Lower leg skin (tissue), 3 donors: ENCODE measurements around the gene SYT1.

Experiments
- CTCF ChIP-seq, 3 donors: fragments of 450-650 bp; IDR thresholded peaks; one replicate each; pipeline ENCODE4 v1.5.1; 2016; ENCODE audit warnings: antibody characterized with exemption in 3 of 3, mild to moderate bottlenecking in 3 of 3, moderate library complexity in 2 of 3
- POLR2A ChIP-seq, 2 donors: fragments of 450-650 bp; IDR thresholded peaks; one replicate each; pipeline ENCODE4 v1.6.1; 2016 to 2017; ENCODE audit warnings: antibody characterized with exemption in 2 of 2, mild to moderate bottlenecking in 1 of 2, moderate library complexity in 1 of 2

- TF ChIP-seq CTCF (IDR thresholded peaks at IDR 0.05) (no peak), POLR2A (IDR thresholded peaks at IDR 0.05) (no peak)
Observed at GRCh38 chr12:79059557-79059956, 195.0 kb downstream of the SYT1 start.
